GM06990 (cell line): Measurements from ENCODE around the gene IFITM10.

Experiments used
- DNase-seq: peaks from one replicate; pipeline ENCODE4 v3.0.0-alpha.2; 2011; ENCODE audit not compliant: insufficient read length; ENCODE audit errors: extremely low read depth
- H3K27me3 ChIP-seq: replicated peaks from 2 replicates; pipeline ENCODE4 v1.6.0; 2011; ENCODE audit warnings: low read length; ENCODE audit not compliant: control insufficient read depth, insufficient read depth
- H3K36me3 ChIP-seq: 2 replicates; pipeline ENCODE4 v1.5.1; 2011; ENCODE audit warnings: low read length; ENCODE audit not compliant: control insufficient read depth, insufficient read depth
- H3K4me3 ChIP-seq: replicated peaks from 2 replicates; pipeline ENCODE4 v1.5.1; 2011; ENCODE audit warnings: low read depth, mild to moderate bottlenecking, control low read depth, low read length
- CTCF ChIP-seq: IDR thresholded peaks from 2 replicates; pipeline ENCODE4 v1.5.1; 2011; ENCODE audit warnings: low read length, control low read depth, mild to moderate bottlenecking, inconsistent platforms; ENCODE audit not compliant: insufficient read depth, poor library complexity, severe bottlenecking

Gene IFITM10

GRCh38 chr11:1729692-1730011 is 20.7 kb downstream of the IFITM10 start:
- Histone ChIP-seq H3K27me3 (peaks cover 1% of the 10 kb centered on the region; the same call in 1 of the 2 replicates), H3K4me3 (no peak overlapping the region), H3K36me3 (no peaks in the 10 kb centered on the region)
- DNase-seq: no peak
- no peak for TF ChIP-seq CTCF

GRCh38 chr11:1728931-1729691 is 21.3 kb downstream of the IFITM10 start:
- peaks cover 1% of the 10 kb centered on the region; the same call in 1 of the 2 replicates for H3K27me3 ChIP-seq

GRCh38 chr11:1728301-1728700 is 22.1 kb downstream of the IFITM10 start:
- peaks cover 1% of the 10 kb centered on the region; the same call in 1 of the 2 replicates for H3K27me3 ChIP-seq

More at GRCh38 chr11:1728931-1729691, 21.3 kb downstream of the IFITM10 start:
- Histone ChIP-seq H3K4me3 (no peak overlapping the region), H3K36me3 (no peaks in the 10 kb centered on the region)
- DNase-seq: no peak
- TF ChIP-seq CTCF: no peak

GRCh38 chr11:1727861-1728260 is 22.5 kb downstream of the IFITM10 start:
- peaks cover 1% of the 10 kb centered on the region; the same call in 1 of the 2 replicates for H3K27me3 ChIP-seq
- H3K36me3 ChIP-seq: no peaks in the 10 kb centered on the region
- no peak for TF ChIP-seq CTCF
- no peak for DNase-seq
- no peak overlapping the region for H3K4me3 ChIP-seq

More at GRCh38 chr11:1728301-1728700, 22.1 kb downstream of the IFITM10 start:
- no peaks in the 10 kb centered on the region for H3K36me3 ChIP-seq
- no peak for TF ChIP-seq CTCF
- H3K4me3 ChIP-seq: no peak overlapping the region
- DNase-seq: no peak

- Histone ChIP-seq H3K27me3 (peaks cover 1% of the 10 kb centered on the region; the same call in 1 of the 2 replicates), H3K36me3 (no peaks in the 10 kb centered on the region), H3K4me3 (no peak overlapping the region)
- no peak for DNase-seq
- no peak for TF ChIP-seq CTCF
Observed at GRCh38 chr11:1727096-1727690, 23.2 kb downstream of the IFITM10 start.

- H3K4me3 ChIP-seq: no peak overlapping the region
Observed at GRCh38 chr11:1719781-1720180, 30.6 kb downstream of the IFITM10 start.

More at GRCh38 chr11:1719781-1720180, 30.6 kb downstream of the IFITM10 start:
- peaks cover 1% of the 10 kb centered on the region for H3K27me3 ChIP-seq
- DNase-seq: no peak
- no peaks in the 10 kb centered on the region for H3K36me3 ChIP-seq
- no peak for TF ChIP-seq CTCF
